Keratinocyte (primary cell): ENCODE data around the gene PPFIA3. TPM values are rescaled to one million over a fixed set of nuclear protein-coding genes. Genes with fewer than 3 reads are reported as not detected.

ENCODE experiments used
- DNase-seq: peaks from one replicate; pipeline ENCODE4 v3.0.0-alpha.2; 2011; ENCODE audit warnings: low read depth, missing footprints, low spot score
- FAIRE-seq: peaks from 2 replicates; lab custom pipeline; 2011; peaks lifted over from hg19 to GRCh38; lab: Jason Lieb, UNC
- H2AFZ ChIP-seq: 2 replicates; pipeline ENCODE4 v1.6.0; 2012; ENCODE audit warnings: low read length, control low read depth, inconsistent platforms; ENCODE audit not compliant: control insufficient read depth
- H3K27ac ChIP-seq: 2 replicates; pipeline ENCODE4 v1.5.1; 2011; ENCODE audit warnings: low read length; ENCODE audit not compliant: control insufficient read depth, insufficient read depth
- H3K27me3 ChIP-seq: 3 replicates; pipeline ENCODE4 v1.6.0; 2011; ENCODE audit warnings: low read length; ENCODE audit not compliant: control insufficient read depth, insufficient read depth; ENCODE audit errors: extremely low read depth
- H3K36me3 ChIP-seq, 2 experiments: 2 replicates in 1 of 2; 3 replicates in 1 of 2; pipeline ENCODE4 v1.5.1; 2011; ENCODE audit warnings: low read length in 2 of 2, mild to moderate bottlenecking in 1 of 2; ENCODE audit not compliant: control insufficient read depth in 2 of 2, insufficient read depth in 2 of 2; ENCODE audit errors: extremely low read depth in 1 of 2
- H3K4me1 ChIP-seq: 3 replicates; pipeline ENCODE4 v1.5.1; 2011; ENCODE audit warnings: low read length; ENCODE audit not compliant: control insufficient read depth, insufficient read depth; ENCODE audit errors: extremely low read depth
- H3K4me2 ChIP-seq: 3 replicates; pipeline ENCODE4 v1.6.0; 2011; ENCODE audit warnings: low read depth, low read length; ENCODE audit not compliant: control insufficient read depth, insufficient read depth; ENCODE audit errors: extremely low read depth
- H3K4me3 ChIP-seq, 3 experiments: fragments of 200-600 bp in 1 of 3; sonication (generic) in 1 of 3; 2 replicates in 2 of 3; 3 replicates in 1 of 3; pipeline ENCODE4 v1.5.1; 2011 to 2016; ENCODE audit warnings: low read length in 3 of 3, mild to moderate bottlenecking in 3 of 3, control low read depth in 2 of 3, inconsistent platforms in 1 of 3, low read depth in 1 of 3, mixed read lengths in 1 of 3, mixed run types in 1 of 3, moderate library complexity in 1 of 3; ENCODE audit not compliant: control insufficient read depth in 2 of 3, insufficient read depth in 2 of 3; ENCODE audit errors: extremely low read depth in 1 of 3
- H3K79me2 ChIP-seq: 2 replicates; pipeline ENCODE4 v1.6.0; 2012; ENCODE audit warnings: low read length; ENCODE audit not compliant: control insufficient read depth, insufficient read depth
- H3K9ac ChIP-seq: 3 replicates; pipeline ENCODE4 v1.6.0; 2011; ENCODE audit warnings: low read length; ENCODE audit not compliant: control insufficient read depth, insufficient read depth; ENCODE audit errors: extremely low read depth
- H3K9me1 ChIP-seq: 3 replicates; pipeline ENCODE4 v1.6.0; 2011; ENCODE audit warnings: low read length; ENCODE audit not compliant: control insufficient read depth, insufficient read depth; ENCODE audit errors: extremely low read depth
- H3K9me3 ChIP-seq: 2 replicates; pipeline ENCODE4 v1.5.1; 2012; ENCODE audit warnings: low read depth, low read length; ENCODE audit not compliant: control insufficient read depth
- H4K20me1 ChIP-seq: 3 replicates; pipeline ENCODE4 v1.6.0; 2011; ENCODE audit warnings: low read length; ENCODE audit not compliant: control insufficient read depth, insufficient read depth; ENCODE audit errors: extremely low read depth
- CTCF ChIP-seq, 3 experiments: IDR thresholded peaks in 1 of 3; conservative IDR thresholded peaks in 1 of 3; optimal IDR thresholded peaks in 1 of 3; 2 replicates in 2 of 3; 3 replicates in 1 of 3; pipeline versions ENCODE3 to v1.5.1; 2011; ENCODE audit warnings: low read length in 3 of 3, mild to moderate bottlenecking in 3 of 3, moderate library complexity in 2 of 3, control low read depth in 1 of 3, inconsistent platforms in 1 of 3; ENCODE audit not compliant: insufficient read depth in 2 of 3; ENCODE audit errors: extremely low read depth in 1 of 3
- EZH2 ChIP-seq: IDR thresholded peaks from one replicate; pipeline ENCODE4 v1.6.1; 2012; ENCODE audit warnings: inconsistent platforms, mild to moderate bottlenecking, low read length, moderate library complexity
- dilution Hi-C: fragments of 300-500 bp; cut with MboI; formaldehyde crosslinking; loops from one replicate; pipeline ENCODE4 v1.7.0; 2020; ENCODE audit warnings: low sequenced_read_pairs; ENCODE audit not compliant: extremely low pct_ligation_motif_present
- polyA plus RNA-seq, 5 experiments: library from polyadenylated mRNA; depleted of rRNA in 3 of 5; stranded (reverse) in 3 of 5; stranded (forward) in 1 of 5; unstranded in 1 of 5; fragments of >200 nt; gene quantifications; 1 replicate in 1 of 5; 2 replicates in 3 of 5; 3 replicates in 1 of 5; pipeline versions ENCODE4 v1.2.1 to v1.2.3, GENCODE V29; 2011 to 2012; ENCODE audit warnings: missing spikeins in 2 of 5, low read depth in 1 of 5, low replicate concordance in 1 of 5

PPFIA3 gene
- polyA plus RNA-seq, 1 donor (not counting 4 experiments of a cell fraction or from before 2014, with no cell fraction given): 3.0 TPM

- no peaks in the 10 kb centered on the region for H3K27me3 ChIP-seq
- no peak for FAIRE-seq
- dilution Hi-C loops: no loop called here
- no peaks in the 10 kb centered on the region for H4K20me1 ChIP-seq
- H3K9me3 ChIP-seq: no peaks in the 10 kb centered on the region
- no peaks in the 10 kb centered on the region for H3K79me2 ChIP-seq
- no peak overlapping the region for H3K4me3 ChIP-seq
- no peak overlapping the region for H3K4me2 ChIP-seq
- no peak for DNase-seq
- peaks cover 22% of the 10 kb centered on the region for H3K4me1 ChIP-seq
- H3K9me1 ChIP-seq: no peaks in the 10 kb centered on the region
- no peak overlapping the region for H3K9ac ChIP-seq
- no peak overlapping the region for H3K27ac ChIP-seq
- H2AFZ ChIP-seq: no peak overlapping the region
- H3K36me3 ChIP-seq: no peaks in the 10 kb centered on the region
- TF ChIP-seq EZH2 (no peak), CTCF (optimal IDR thresholded peaks at IDR 0.05 in 1 of 3, IDR thresholded peaks at IDR 0.05 in 1 of 3, conservative IDR thresholded peaks at IDR 0.05 in 1 of 3; ENCODE audit: extremely low read depth in 1 of 3, insufficient read depth in 2 of 3, low read length in 3 of 3) (no peak)
Observed at GRCh38 chr19:49148044-49148682, 28.8 kb downstream of the PPFIA3 start.

- Histone ChIP-seq H3K79me2 (no peaks in the 10 kb centered on the region), H3K27ac (peak overlapping the region; percentile 71), H3K9me3 (no peaks in the 10 kb centered on the region), H3K9ac (peak overlapping the region; percentile 85), H3K27me3 (no peaks in the 10 kb centered on the region), H4K20me1 (no peaks in the 10 kb centered on the region), H2AFZ (peak overlapping the region; percentile 94), H3K36me3 (no peaks in the 10 kb centered on the region), H3K4me1 (peaks cover 22% of the 10 kb centered on the region), H3K4me3 (peak overlapping the region; percentile 47 to 94 (median 84)), H3K4me2 (peak overlapping the region; percentile 99), H3K9me1 (no peaks in the 10 kb centered on the region)
- FAIRE-seq (no peak), DNase-seq (peak; percentile 90)
- TF ChIP-seq EZH2: no peak
- no peak for TF ChIP-seq CTCF (optimal IDR thresholded peaks at IDR 0.05 in 1 of 3, IDR thresholded peaks at IDR 0.05 in 1 of 3, conservative IDR thresholded peaks at IDR 0.05 in 1 of 3; ENCODE audit: extremely low read depth in 1 of 3, insufficient read depth in 2 of 3, low read length in 3 of 3)
- dilution Hi-C loops: no loop called here
Observed at GRCh38 chr19:49148784-49149651, 29.7 kb downstream of the PPFIA3 start.
